HG02623 (cell line): ENCODE results near the gene ALG6.
"Not testable (repeated sequence)": the region's sequence is repeated elsewhere in the genome, so short reads cannot be mapped to it uniquely, and the experiment has no call there.

Experiments
- ATAC-seq: cut with Tn5 transposase; IDR thresholded peaks from one replicate; pipeline ENCODE4 v1.9.1; 2021; ENCODE audit warnings: moderate library complexity; ENCODE audit not compliant: unreplicated experiment

The ALG6 gene

GRCh38 chr1:63411066-63411465 lies 43.6 kb downstream of the ALG6 start:
- ATAC-seq, result no peak

- no peak for ATAC-seq
Measured at GRCh38 chr1:63413394-63413793, 46.0 kb downstream of the ALG6 start.

- no peak for ATAC-seq
Measured at GRCh38 chr1:63414691-63415365, 47.4 kb downstream of the ALG6 start.

- ATAC-seq, result no peak
Measured at GRCh38 chr1:63418101-63418500, 50.7 kb downstream of the ALG6 start.

GRCh38 chr1:63420746-63421145 lies 53.3 kb downstream of the ALG6 start:
- ATAC-seq, result not testable (repeated sequence)

- ATAC-seq, result no peak
Measured at GRCh38 chr1:63423649-63424048, 56.2 kb downstream of the ALG6 start.

GRCh38 chr1:63428815-63429214 lies 61.4 kb downstream of the ALG6 start:
- no peak for ATAC-seq

- no peak for ATAC-seq
Measured at GRCh38 chr1:63429281-63429680, 61.9 kb downstream of the ALG6 start.

- no peak for ATAC-seq
Measured at GRCh38 chr1:63435161-63435560, 67.7 kb downstream of the ALG6 start.

- ATAC-seq, result no peak
Measured at GRCh38 chr1:63442141-63442475, 74.7 kb downstream of the ALG6 start.

- no peak for ATAC-seq
Measured at GRCh38 chr1:63448731-63449246, 81.4 kb downstream of the ALG6 start.

- ATAC-seq, result no peak
Measured at GRCh38 chr1:63450416-63450815, 83.0 kb downstream of the ALG6 start.

GRCh38 chr1:63453232-63453631 lies 85.8 kb downstream of the ALG6 start:
- ATAC-seq, result no peak

- ATAC-seq, result no peak
Measured at GRCh38 chr1:63454269-63454668, 86.8 kb downstream of the ALG6 start.

GRCh38 chr1:63458750-63459149 lies 91.3 kb downstream of the ALG6 start:
- ATAC-seq, result no peak

GRCh38 chr1:63461661-63462230 lies 94.3 kb downstream of the ALG6 start:
- ATAC-seq, result no peak

GRCh38 chr1:63463248-63463647 lies 95.8 kb downstream of the ALG6 start:
- no peak for ATAC-seq

- ATAC-seq, result no peak
Measured at GRCh38 chr1:63466181-63466580, 98.8 kb downstream of the ALG6 start.

- ATAC-seq, result no peak
Measured at GRCh38 chr1:63466759-63467158, 99.3 kb downstream of the ALG6 start.

GRCh38 chr1:63468683-63469082 lies 101.3 kb downstream of the ALG6 start:
- not testable (repeated sequence) for ATAC-seq

GRCh38 chr1:63475761-63476160 lies 108.3 kb downstream of the ALG6 start:
- ATAC-seq, result no peak

GRCh38 chr1:63480057-63480456 lies 112.6 kb downstream of the ALG6 start:
- ATAC-seq, result no peak

- no peak for ATAC-seq
Measured at GRCh38 chr1:63486629-63487028, 119.2 kb downstream of the ALG6 start.
